ENCODE results near the gene NFATC2. TPM values are rescaled to one million over a fixed set of nuclear protein-coding genes. Genes with fewer than 3 reads are reported as not detected.

Gene NFATC2
- polyA plus RNA-seq, 1 experiment, result 0.21 TPM

- H3K27me3 ChIP-seq (ENCODE audit: control insufficient read depth, insufficient read depth, low read length), result no peaks in the 10 kb centered on the region
- DNase-seq (ENCODE audit: low read depth), result no peak
- TF ChIP-seq CTCF (IDR thresholded peaks at IDR 0.05; ENCODE audit: insufficient read depth, low read depth, low read length), result no peak
- ChIA-PET CTCF (interaction anchor here (0.7 to 5.8 kb wide), 8 partner anchors 9 to 408 kb away, joined by 3 to 42 read pairs (median 4); no protein-coding TSS in a partner anchor), POLR2A (no interaction called here)
- no peaks in the 10 kb centered on the region for H3K36me3 ChIP-seq (ENCODE audit: control insufficient read depth, insufficient read depth, low read length)
- no peak overlapping the region for H3K4me3 ChIP-seq (ENCODE audit: low read depth, low read length)
Observed at GRCh38 chr20:51389543-51390264, 152.8 kb downstream of the NFATC2 start.

- TF ChIP-seq CTCF (IDR thresholded peaks at IDR 0.05; ENCODE audit: insufficient read depth, low read depth, low read length), result no peak
- Histone ChIP-seq H3K27me3 (ENCODE audit: control insufficient read depth, insufficient read depth, low read length) (no peaks in the 10 kb centered on the region), H3K4me3 (ENCODE audit: low read depth, low read length) (no peak overlapping the region), H3K36me3 (ENCODE audit: control insufficient read depth, insufficient read depth, low read length) (no peaks in the 10 kb centered on the region)
- ChIA-PET POLR2A (no interaction called here), CTCF (interaction anchor here (1.0 to 5.8 kb wide), 6 partner anchors 9 to 207 kb away, joined by 3 to 42 read pairs (median 4); no protein-coding TSS in a partner anchor)
- no peak for DNase-seq (ENCODE audit: low read depth)
Observed at GRCh38 chr20:51388756-51389542, 153.6 kb downstream of the NFATC2 start.

GRCh38 chr20:51388227-51388626, 154.3 kb downstream of the NFATC2 start:
- no peak for TF ChIP-seq CTCF (IDR thresholded peaks at IDR 0.05; ENCODE audit: insufficient read depth, low read depth, low read length)
- CTCF ChIA-PET, result interaction anchor here (1.1 to 5.8 kb wide), 4 partner anchors 145 to 208 kb away, joined by 3 to 84 read pairs (median 24); no protein-coding TSS in a partner anchor
- Histone ChIP-seq H3K36me3 (ENCODE audit: control insufficient read depth, insufficient read depth, low read length) (no peaks in the 10 kb centered on the region), H3K4me3 (ENCODE audit: low read depth, low read length) (no peak overlapping the region), H3K27me3 (ENCODE audit: control insufficient read depth, insufficient read depth, low read length) (no peaks in the 10 kb centered on the region)
- POLR2A ChIA-PET, result no interaction called here
- DNase-seq (ENCODE audit: low read depth), result peak; percentile 23

GRCh38 chr20:51387125-51387875, 155.2 kb downstream of the NFATC2 start:
- Histone ChIP-seq H3K4me3 (ENCODE audit: low read depth, low read length) (no peak overlapping the region), H3K36me3 (ENCODE audit: control insufficient read depth, insufficient read depth, low read length) (no peaks in the 10 kb centered on the region), H3K27me3 (ENCODE audit: control insufficient read depth, insufficient read depth, low read length) (no peaks in the 10 kb centered on the region)
- TF ChIP-seq CTCF (IDR thresholded peaks at IDR 0.05; ENCODE audit: insufficient read depth, low read depth, low read length), result no peak
- no peak for DNase-seq (ENCODE audit: low read depth)
- ChIA-PET CTCF (interaction anchor here (1.0 to 4.0 kb wide), 13 partner anchors 10 to 400 kb away, joined by 3 to 84 read pairs (median 4); no protein-coding TSS in a partner anchor), POLR2A (no interaction called here)
